Thyroid gland (tissue), 4 donors: ENCODE measurements around the gene NEK6. TPM values are rescaled to one million over a fixed set of nuclear protein-coding genes. Genes with fewer than 3 reads are reported as not detected.

ENCODE experiments used
- DNase-seq, 2 donors: peaks; one replicate each; pipeline ENCODE4 v3.0.0-alpha.2; 2019
- H3K27ac ChIP-seq, 3 donors: fragments of 200-600 bp; sonication (generic); 1 replicate in 2 of 3; 2 replicates in 1 of 3; pipeline ENCODE4 v1.5.1; 2016 to 2019; ENCODE audit warnings: mild to moderate bottlenecking in 1 of 3, moderate library complexity in 1 of 3
- H3K27me3 ChIP-seq: fragments of 200-600 bp; sonication (generic); one replicate; pipeline ENCODE4 v1.5.1; 2019
- H3K36me3 ChIP-seq, 2 donors: fragments of 200-600 bp; sonication (generic); one replicate each; pipeline ENCODE4 v1.5.1; 2016 to 2019
- H3K4me1 ChIP-seq, 2 donors: fragments of 200-600 bp; sonication (generic); one replicate each; pipeline ENCODE4 v1.5.1; 2017 to 2019
- H3K4me3 ChIP-seq, 3 donors: fragments of 200-600 bp; sonication (generic); replicated peaks in 1 of 3; 1 replicate in 2 of 3; 2 replicates in 1 of 3; pipeline ENCODE4 v1.5.1; 2016; ENCODE audit warnings: mild to moderate bottlenecking in 1 of 3
- H3K9me3 ChIP-seq: fragments of 200-600 bp; sonication (generic); one replicate; pipeline ENCODE4 v1.5.1; 2017
- POLR2A ChIP-seq, 2 donors: fragments of 450-650 bp; IDR thresholded peaks; one replicate each; pipeline ENCODE4 v1.6.1; 2017; ENCODE audit warnings: antibody characterized with exemption in 2 of 2, mild to moderate bottlenecking in 2 of 2, moderate library complexity in 1 of 2
- WGBS, 2 donors: methylation state at CpG; one replicate each; pipeline ENCODE4 v1.1.5; 2017; 5-methylcytosine and 5-hydroxymethylcytosine counted together
- intact Hi-C: fragments of 100-400 bp; cut with DNase I; formaldehyde crosslinking; loops from one replicate; pipeline ENCODE4 v1.15.1; 2023
- total RNA-seq, 4 donors: library from RNA; depleted of rRNA; stranded (reverse); fragments of >200 nt; gene quantifications; one replicate each; pipeline ENCODE4 v1.2.3, GENCODE V29; 2016
- TF ChIP-seq, protein P1 (sequence below), 6 experiments: fragments of 200-600 bp in 3 of 6; fragments of 450-650 bp in 3 of 6; sonication (generic) in 3 of 6; IDR thresholded peaks; one replicate each; pipeline ENCODE4 v1.5.1; 2016 to 2019; ENCODE audit warnings: antibody characterized with exemption in 6 of 6, mild to moderate bottlenecking in 2 of 6, inconsistent platforms in 1 of 6, moderate library complexity in 1 of 6

The NEK6 gene
- total RNA-seq, 4 donors from 2014 or later = 10.7 to 12.8 (median 11.0) TPM

DNA sequence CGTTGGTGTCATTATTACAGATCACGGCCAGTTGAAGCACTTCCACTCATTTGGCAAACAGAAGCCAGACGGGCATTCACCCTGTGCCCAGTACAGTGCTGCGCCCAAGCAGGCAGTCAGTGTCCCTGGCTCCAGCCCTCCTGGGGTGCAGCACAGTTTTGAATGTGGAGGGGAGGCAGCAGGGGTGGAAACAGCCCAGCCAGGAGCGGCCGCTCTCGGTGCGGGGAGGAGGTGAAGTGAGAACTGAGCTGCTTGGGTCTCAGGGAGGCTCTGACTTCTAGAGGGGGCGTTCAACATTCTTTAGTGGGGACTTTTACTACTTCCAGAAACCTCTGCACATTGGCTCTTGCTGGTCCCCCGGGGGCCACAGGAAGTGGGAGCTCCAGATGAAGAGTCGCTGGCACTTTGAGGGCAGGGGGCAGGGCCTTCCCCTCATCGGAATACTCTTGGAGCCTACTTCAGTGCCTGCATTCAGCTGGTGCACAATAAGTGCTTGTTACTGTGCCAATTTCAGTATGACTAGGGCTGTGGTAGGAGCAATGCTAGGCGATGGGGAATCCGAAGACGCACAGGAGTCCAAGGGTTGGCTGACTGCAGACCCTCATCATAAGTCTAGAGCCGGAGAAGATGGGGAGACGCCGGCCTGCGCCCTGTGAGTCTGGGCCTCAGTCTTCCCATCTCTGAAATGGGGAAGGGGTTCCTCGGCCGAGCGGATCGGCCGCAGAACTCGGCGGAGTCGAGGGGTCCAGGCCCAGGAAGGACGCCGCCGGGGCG, 492 bp upstream of the NEK6 start:
- H3K36me3 ChIP-seq = no peaks in the 10 kb centered on the region
- DNase-seq = no peak
- peak overlapping the region in 1 of 3 donors; percentile 43 for H3K27ac ChIP-seq
- H3K4me1 ChIP-seq = peaks cover 9 to 37% of the 10 kb centered on the region in 2 donors
- H3K9me3 ChIP-seq = no peaks in the 10 kb centered on the region
- intact Hi-C loops = no loop called here
- 55 to 64% methylated on average over 15 to 18 of the region's 31 CpGs for WGBS, 2 donors
- H3K4me3 ChIP-seq = no peak overlapping the region
- TF ChIP-seq, protein P1, sequence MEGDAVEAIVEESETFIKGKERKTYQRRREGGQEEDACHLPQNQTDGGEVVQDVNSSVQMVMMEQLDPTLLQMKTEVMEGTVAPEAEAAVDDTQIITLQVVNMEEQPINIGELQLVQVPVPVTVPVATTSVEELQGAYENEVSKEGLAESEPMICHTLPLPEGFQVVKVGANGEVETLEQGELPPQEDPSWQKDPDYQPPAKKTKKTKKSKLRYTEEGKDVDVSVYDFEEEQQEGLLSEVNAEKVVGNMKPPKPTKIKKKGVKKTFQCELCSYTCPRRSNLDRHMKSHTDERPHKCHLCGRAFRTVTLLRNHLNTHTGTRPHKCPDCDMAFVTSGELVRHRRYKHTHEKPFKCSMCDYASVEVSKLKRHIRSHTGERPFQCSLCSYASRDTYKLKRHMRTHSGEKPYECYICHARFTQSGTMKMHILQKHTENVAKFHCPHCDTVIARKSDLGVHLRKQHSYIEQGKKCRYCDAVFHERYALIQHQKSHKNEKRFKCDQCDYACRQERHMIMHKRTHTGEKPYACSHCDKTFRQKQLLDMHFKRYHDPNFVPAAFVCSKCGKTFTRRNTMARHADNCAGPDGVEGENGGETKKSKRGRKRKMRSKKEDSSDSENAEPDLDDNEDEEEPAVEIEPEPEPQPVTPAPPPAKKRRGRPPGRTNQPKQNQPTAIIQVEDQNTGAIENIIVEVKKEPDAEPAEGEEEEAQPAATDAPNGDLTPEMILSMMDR (IDR thresholded peaks at IDR 0.05) = no peak
- no peak for TF ChIP-seq POLR2A (IDR thresholded peaks at IDR 0.05)
- no peaks in the 10 kb centered on the region for H3K27me3 ChIP-seq

DNA sequence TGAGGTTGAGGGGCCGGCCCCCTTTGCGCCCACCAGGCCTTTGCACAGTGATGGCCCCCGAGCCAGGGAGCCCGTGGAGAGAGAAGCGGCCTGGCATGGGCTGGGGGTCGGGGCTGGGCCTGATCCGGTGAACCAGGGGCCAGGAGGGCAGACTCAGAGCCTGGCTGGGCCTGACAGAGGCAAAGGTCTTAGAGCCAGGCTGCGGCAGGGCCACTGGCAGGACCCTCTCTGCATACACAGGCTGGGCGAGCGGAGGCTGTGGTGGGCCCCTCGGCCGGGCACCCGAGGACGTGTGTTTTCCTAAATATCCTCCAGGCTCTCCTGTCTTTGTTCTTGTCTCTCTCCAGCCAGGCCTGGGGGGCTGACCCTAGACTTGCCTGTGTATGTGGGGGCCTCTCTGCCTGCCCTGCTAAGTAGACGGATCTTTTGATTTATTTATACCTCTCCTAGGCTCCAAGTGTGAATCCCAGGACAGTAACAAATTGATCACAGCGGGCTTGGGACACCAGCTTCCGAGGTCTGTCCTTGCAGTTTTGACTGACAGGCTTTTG, 933 bp downstream of the NEK6 start:
- Histone ChIP-seq H3K9me3 (no peaks in the 10 kb centered on the region), H3K27me3 (no peaks in the 10 kb centered on the region), H3K36me3 (no peaks in the 10 kb centered on the region), H3K27ac (peak overlapping the region in 2 of 3 donors; percentile 80 to 85), H3K4me1 (peaks cover 9 to 46% of the 10 kb centered on the region in 2 donors), H3K4me3 (peak overlapping the region; percentile 19 to 70 (median 59))
- intact Hi-C loops = no loop called here
- TF ChIP-seq POLR2A (IDR thresholded peaks at IDR 0.05) = no peak
- TF ChIP-seq, protein P1 (IDR thresholded peaks at IDR 0.05) = no peak
- DNase-seq = no peak
- 14 to 35% methylated on average over 13 to 14 of the region's 17 CpGs for WGBS, 2 donors

- Histone ChIP-seq H3K4me3 (peak overlapping the region in 1 of 3 donors; percentile 59), H3K27me3 (no peaks in the 10 kb centered on the region), H3K9me3 (no peaks in the 10 kb centered on the region), H3K36me3 (no peaks in the 10 kb centered on the region), H3K27ac (peak overlapping the region; percentile 18 to 85 (median 80)), H3K4me1 (peaks cover 9 to 52% of the 10 kb centered on the region in 2 donors)
- WGBS, 2 donors = 53 to 64% methylated on average over 19 of the region's 19 CpGs
- intact Hi-C loops = no loop called here
- peak; percentile 38 to 42 for DNase-seq
- TF ChIP-seq, protein P1 (IDR thresholded peaks at IDR 0.05) = no peak
- no peak for TF ChIP-seq POLR2A (IDR thresholded peaks at IDR 0.05)
Measured at GRCh38 chr9:124259158-124259808, 1.5 kb downstream of the NEK6 start.

- Histone ChIP-seq H3K4me3 (no peak overlapping the region), H3K4me1 (peaks cover 9 to 52% of the 10 kb centered on the region in 2 donors), H3K27me3 (no peaks in the 10 kb centered on the region), H3K9me3 (no peaks in the 10 kb centered on the region), H3K27ac (peak overlapping the region in 2 of 3 donors; percentile 80 to 85), H3K36me3 (no peaks in the 10 kb centered on the region)
- intact Hi-C loops = no loop called here
- no peak for TF ChIP-seq POLR2A (IDR thresholded peaks at IDR 0.05)
- TF ChIP-seq, protein P1 (IDR thresholded peaks at IDR 0.05) = no peak
- WGBS, 2 donors = 76 to 84% methylated on average over 15 of the region's 15 CpGs
- DNase-seq = no peak
Measured at GRCh38 chr9:124260769-124261603, 3.2 kb downstream of the NEK6 start.
